Right cardiac atrium (tissue), 5 donors: ENCODE data around the gene SPR. TPM values are rescaled to one million over a fixed set of nuclear protein-coding genes. Genes with fewer than 3 reads are reported as not detected.

Experiments used
- ATAC-seq, 2 donors: fragments of 200-7000 bp; cut with Tn5 transposase; one replicate each; pipeline versions ENCODE4 v1.8.0 to v1.9.1; 2020; ENCODE audit warnings: moderate library complexity in 2 of 2, mild to moderate bottlenecking in 1 of 2
- DNase-seq, 3 donors: peaks; one replicate each; pipeline ENCODE4 v3.0.0-alpha.2; 2020
- H3K27ac ChIP-seq: one replicate; pipeline ENCODE4 v1.5.1; 2013; ENCODE audit warnings: mild to moderate bottlenecking, low read length, control low read depth, moderate library complexity
- H3K27me3 ChIP-seq: one replicate; pipeline ENCODE4 v1.6.1; 2013; ENCODE audit not compliant: control insufficient read depth, insufficient read depth
- H3K4me1 ChIP-seq: one replicate; pipeline ENCODE4 v1.6.1; 2013; ENCODE audit warnings: low read length; ENCODE audit not compliant: control insufficient read depth, insufficient read depth
- H3K4me3 ChIP-seq: one replicate; pipeline ENCODE4 v1.5.1; 2013; ENCODE audit warnings: low read length, control low read depth
- H3K9me3 ChIP-seq: one replicate; pipeline ENCODE4 v1.6.1; 2013; ENCODE audit warnings: low read length; ENCODE audit not compliant: control insufficient read depth
- WGBS: extraction: QIAGEN DNeasy Blood & Tissue Kit; methylation state at CpG from one replicate; pipeline ENCODE4 v1.1.7; 2013; 5-methylcytosine and 5-hydroxymethylcytosine counted together
- intact Hi-C, 4 donors: fragments of 100-400 bp; cut with DNase I; formaldehyde crosslinking; loops; one replicate each; pipeline versions ENCODE4 v1.11.0 to v1.14.0; 2022 to 2023
- polyA plus RNA-seq: library from polyadenylated mRNA; stranded (reverse); fragments of 200-250 nt; gene quantifications from one replicate; pipeline ENCODE4 v1.2.3, GENCODE V29; 2013
- total RNA-seq, 4 donors: library from RNA; stranded (reverse); fragmentation: NEBNext Ultra II Directional; extraction: Animal tissue kit (Norgen Biotek cat#: 25700); gene quantifications; one replicate each; pipeline ENCODE4 v1.2.1, GENCODE V29; 2021
- donor health status: healthy with polysubstance abuse.
- donor health status: DM: no; HTN: yes; CAD: no.
- donor health status: DM: no; HTN: no; CAD: no.
- donor health status: DM: no; HTN: yes; CAD: no; lungs with severe emphysema.
- donor health status: DM: yes; HTN: yes; CAD: no.

SPR gene
- total and polyA plus RNA-seq, 5 donors: 35.9 to 56.3 (median 48.4) TPM

GRCh38 chr2:72925328-72925943 is 38.2 kb downstream of the SPR start:
- no peaks in the 10 kb centered on the region for H3K4me1 ChIP-seq
- H3K27ac ChIP-seq: no peak overlapping the region
- DNase-seq: peak in 1 of 3 donors; percentile 27
- no peak for ATAC-seq
- WGBS: 8% methylated on average over 26 of the region's 26 CpGs
- no peaks in the 10 kb centered on the region for H3K27me3 ChIP-seq
- no peak overlapping the region for H3K4me3 ChIP-seq
- intact Hi-C loops: no loop called here
- H3K9me3 ChIP-seq: no peaks in the 10 kb centered on the region

GRCh38 chr2:72926368-72926767 is 39.2 kb downstream of the SPR start:
- ATAC-seq: no peak

GRCh38 chr2:72926811-72927465 is 39.7 kb downstream of the SPR start:
- Histone ChIP-seq H3K27me3 (no peaks in the 10 kb centered on the region), H3K4me1 (no peaks in the 10 kb centered on the region), H3K4me3 (no peak overlapping the region), H3K9me3 (no peaks in the 10 kb centered on the region), H3K27ac (no peak overlapping the region)
- DNase-seq (no peak), ATAC-seq (no peak)
- intact Hi-C loops: no loop called here
- 53% methylated on average over 6 of the region's 6 CpGs for WGBS

More at GRCh38 chr2:72926368-72926767, 39.2 kb downstream of the SPR start:
- DNase-seq: peak in 1 of 3 donors; percentile 11
- Histone ChIP-seq H3K4me1 (no peaks in the 10 kb centered on the region), H3K27ac (no peak overlapping the region), H3K27me3 (no peaks in the 10 kb centered on the region), H3K9me3 (no peaks in the 10 kb centered on the region), H3K4me3 (no peak overlapping the region)
- intact Hi-C loops: no loop called here
- 16% methylated on average over 4 of the region's 4 CpGs for WGBS

GRCh38 chr2:72927619-72928550 is 40.7 kb downstream of the SPR start:
- Histone ChIP-seq H3K4me3 (no peak overlapping the region), H3K27ac (no peak overlapping the region), H3K27me3 (no peaks in the 10 kb centered on the region), H3K4me1 (no peaks in the 10 kb centered on the region), H3K9me3 (no peaks in the 10 kb centered on the region)
- DNase-seq: peak in 1 of 3 donors; percentile 4
- no peak for ATAC-seq
- intact Hi-C loops: no loop called here
- 81% methylated on average over 8 of the region's 8 CpGs for WGBS

GRCh38 chr2:72929010-72929409 is 41.8 kb downstream of the SPR start:
- DNase-seq: no peak
- Histone ChIP-seq H3K4me3 (no peak overlapping the region), H3K27me3 (no peaks in the 10 kb centered on the region)

GRCh38 chr2:72931280-72931910 is 44.2 kb downstream of the SPR start:
- WGBS: 92% methylated on average over 14 of the region's 14 CpGs
- peak; percentile 2 to 35 (median 24) for DNase-seq
- ATAC-seq: no peak

More at GRCh38 chr2:72929010-72929409, 41.8 kb downstream of the SPR start:
- no peak for ATAC-seq
- WGBS: 81% methylated on average over 1 of the region's 1 CpG
- no peaks in the 10 kb centered on the region for H3K4me1 ChIP-seq
- intact Hi-C loops: no loop called here
- H3K9me3 ChIP-seq: no peaks in the 10 kb centered on the region
- no peak overlapping the region for H3K27ac ChIP-seq

GRCh38 chr2:72932045-72932740 is 45.0 kb downstream of the SPR start:
- peak in 2 of 3 donors; percentile 7 to 20 for DNase-seq
- Histone ChIP-seq H3K9me3 (no peaks in the 10 kb centered on the region), H3K4me3 (no peak overlapping the region), H3K27ac (no peak overlapping the region), H3K27me3 (no peaks in the 10 kb centered on the region), H3K4me1 (no peaks in the 10 kb centered on the region)
- intact Hi-C loops: no loop called here
- 43% methylated on average over 5 of the region's 5 CpGs for WGBS
- no peak for ATAC-seq

More at GRCh38 chr2:72931280-72931910, 44.2 kb downstream of the SPR start:
- intact Hi-C loops: no loop called here
- no peaks in the 10 kb centered on the region for H3K4me1 ChIP-seq
- no peaks in the 10 kb centered on the region for H3K27me3 ChIP-seq
- no peak overlapping the region for H3K27ac ChIP-seq
- no peaks in the 10 kb centered on the region for H3K9me3 ChIP-seq
- H3K4me3 ChIP-seq: no peak overlapping the region

- 93% methylated on average over 4 of the region's 4 CpGs for WGBS
- no peaks in the 10 kb centered on the region for H3K9me3 ChIP-seq
- H3K27me3 ChIP-seq: no peaks in the 10 kb centered on the region
- H3K4me1 ChIP-seq: no peaks in the 10 kb centered on the region
- H3K4me3 ChIP-seq: no peak overlapping the region
- ATAC-seq (no peak), DNase-seq (peak in 1 of 3 donors; percentile 0)
- intact Hi-C loops: no loop called here
- H3K27ac ChIP-seq: no peak overlapping the region
Observed at GRCh38 chr2:72932805-72933204, 45.6 kb downstream of the SPR start.

- H3K4me3 ChIP-seq: no peak overlapping the region
- DNase-seq (no peak), ATAC-seq (no peak)
- no peaks in the 10 kb centered on the region for H3K4me1 ChIP-seq
- no peaks in the 10 kb centered on the region for H3K9me3 ChIP-seq
- 81% methylated on average over 5 of the region's 5 CpGs for WGBS
- intact Hi-C loops: no loop called here
- no peaks in the 10 kb centered on the region for H3K27me3 ChIP-seq
- H3K27ac ChIP-seq: no peak overlapping the region
Observed at GRCh38 chr2:72933207-72933606, 46.0 kb downstream of the SPR start.

GRCh38 chr2:72933646-72934151 is 46.5 kb downstream of the SPR start:
- H3K4me1 ChIP-seq: no peaks in the 10 kb centered on the region
- ATAC-seq (no peak), DNase-seq (peak in 2 of 3 donors; percentile 26 to 44)
- no peaks in the 10 kb centered on the region for H3K27me3 ChIP-seq
- no peaks in the 10 kb centered on the region for H3K9me3 ChIP-seq
- no peak overlapping the region for H3K27ac ChIP-seq
- WGBS: 86% methylated on average over 12 of the region's 12 CpGs
- intact Hi-C loops: no loop called here
- H3K4me3 ChIP-seq: no peak overlapping the region
